Measurements from ENCODE around the gene NOTCH3.

The NOTCH3 gene

GRCh38 chr19:15236886-15237285, 36.1 kb upstream of the NOTCH3 start:
- DNase-seq (ENCODE audit: low read depth in 4 of 4, low spot score in 1 of 4), result no peak

GRCh38 chr19:15235781-15236180, 35.0 kb upstream of the NOTCH3 start:
- DNase-seq (ENCODE audit: low read depth in 4 of 4, low spot score in 1 of 4), result no peak

- no peak for DNase-seq (ENCODE audit: low read depth in 4 of 4, low spot score in 1 of 4)
These were observed 33.8 kb upstream of the NOTCH3 start for GRCh38 chr19:15234431-15235130.

GRCh38 chr19:15231271-15231670, 30.5 kb upstream of the NOTCH3 start:
- no peak for DNase-seq (ENCODE audit: low read depth in 4 of 4, low spot score in 1 of 4)

GRCh38 chr19:15227261-15227660, 26.5 kb upstream of the NOTCH3 start:
- no peak for DNase-seq (ENCODE audit: low read depth in 4 of 4, low spot score in 1 of 4)

GRCh38 chr19:15225760-15226159, 25.0 kb upstream of the NOTCH3 start:
- no peak for DNase-seq (ENCODE audit: low read depth in 4 of 4, low spot score in 1 of 4)

GRCh38 chr19:15223649-15224361, 23.0 kb upstream of the NOTCH3 start:
- no peak for DNase-seq (ENCODE audit: low read depth in 4 of 4, low spot score in 1 of 4)

GRCh38 chr19:15222738-15223648, 22.2 kb upstream of the NOTCH3 start:
- peak; percentile 30 to 76 (median 50) for DNase-seq (ENCODE audit: low read depth in 4 of 4, low spot score in 1 of 4)

DNA sequence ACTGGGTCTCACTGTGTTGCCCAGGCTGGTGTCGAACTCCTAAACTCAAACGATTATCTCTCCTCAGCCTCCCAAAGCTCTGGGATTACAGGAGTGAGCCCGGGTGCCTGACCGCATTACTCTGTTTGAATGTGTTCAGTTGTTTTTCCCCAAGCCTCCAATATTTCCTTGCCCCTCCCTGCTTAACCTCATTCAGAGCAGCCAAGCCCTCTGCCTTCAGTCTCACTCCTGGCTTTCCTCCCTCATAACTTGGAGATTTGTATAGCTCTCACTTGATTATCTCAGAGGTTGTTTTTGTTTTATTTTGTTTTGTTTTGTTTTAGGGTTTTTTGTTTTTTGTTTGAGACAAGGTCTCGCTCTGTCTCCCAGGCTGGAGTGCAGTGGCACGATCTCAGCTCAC, 20.0 kb upstream of the NOTCH3 start:
- no peak for DNase-seq (ENCODE audit: low read depth in 4 of 4, low spot score in 1 of 4)

DNA sequence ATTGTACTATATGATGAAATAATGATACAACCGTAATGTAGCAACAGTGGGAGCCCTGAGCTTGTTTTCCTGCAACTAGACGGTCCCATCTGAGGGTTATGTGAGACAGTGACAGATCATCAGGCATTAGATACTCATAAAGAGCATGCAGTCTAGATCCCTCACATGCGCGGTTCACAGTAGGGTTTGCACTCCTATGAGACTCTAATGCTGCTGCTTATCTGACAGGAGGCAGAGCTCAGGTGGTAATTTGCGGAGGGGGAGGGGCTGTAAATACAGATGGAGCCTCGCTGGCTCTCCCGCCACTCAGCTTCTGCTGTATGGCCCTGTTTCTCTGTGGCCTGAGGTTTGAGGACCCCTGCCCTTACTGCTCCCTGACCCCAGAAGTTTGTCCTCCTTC, 17.7 kb upstream of the NOTCH3 start:
- DNase-seq (ENCODE audit: low read depth in 4 of 4, low spot score in 1 of 4), result no peak

DNA sequence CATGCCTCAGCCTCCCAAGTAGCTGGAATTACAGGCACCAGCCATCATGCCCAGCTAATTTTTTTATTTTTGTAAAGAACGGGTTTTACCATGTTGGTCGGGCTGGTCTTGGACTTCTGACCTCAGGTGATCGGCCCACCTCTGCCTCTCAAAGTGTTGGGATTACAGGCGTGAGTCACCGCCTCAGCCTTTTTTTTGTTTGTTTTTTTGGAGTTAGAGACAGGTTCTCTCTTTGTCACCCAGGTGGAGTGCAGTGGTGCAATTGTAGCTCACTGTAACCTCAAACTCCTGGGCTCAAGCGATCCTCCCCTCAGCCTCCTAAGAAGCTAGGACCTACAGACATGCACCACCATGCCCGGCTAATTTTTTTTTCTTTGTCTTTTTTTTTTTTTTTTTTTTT, 15.6 kb upstream of the NOTCH3 start:
- DNase-seq (ENCODE audit: low read depth in 4 of 4, low spot score in 1 of 4), result no peak

DNA sequence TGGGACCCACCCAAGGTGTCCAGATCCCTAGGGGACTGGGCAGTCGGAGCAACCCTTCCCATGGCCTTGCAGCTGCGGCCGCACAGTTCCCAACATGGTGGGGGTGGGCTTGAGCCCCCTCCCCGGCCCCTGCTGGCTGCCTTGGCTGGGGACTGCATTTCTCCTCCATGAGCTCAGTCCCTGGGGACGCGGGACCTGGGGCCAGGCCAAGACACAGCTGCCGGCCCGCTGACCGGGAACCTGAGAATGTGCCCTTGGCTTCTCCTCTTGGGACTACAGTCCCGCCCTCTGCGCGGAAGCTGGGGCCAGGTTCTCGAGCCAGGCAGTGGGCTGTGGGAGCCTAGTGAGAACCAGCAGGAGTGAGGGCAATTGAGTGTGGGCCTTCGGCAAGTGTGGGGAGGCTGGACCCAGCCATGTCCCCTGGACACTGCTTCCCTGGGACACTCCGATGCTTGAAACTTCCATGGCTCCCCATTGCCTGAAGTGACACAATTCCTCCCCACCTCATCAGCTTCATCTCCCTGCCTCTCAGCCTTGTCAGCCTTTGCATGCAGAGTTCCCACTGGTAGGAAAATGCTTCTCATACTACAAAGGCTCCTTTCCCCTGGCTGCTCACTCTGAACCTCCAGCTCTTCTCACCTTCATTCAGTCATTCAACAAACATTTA, 13.1 kb upstream of the NOTCH3 start:
- DNase-seq (ENCODE audit: low read depth in 4 of 4, low spot score in 1 of 4), result no peak

GRCh38 chr19:15212711-15213110, 11.9 kb upstream of the NOTCH3 start:
- DNase-seq (ENCODE audit: low read depth in 4 of 4, low spot score in 1 of 4), result no peak

- no peak for DNase-seq (ENCODE audit: low read depth in 4 of 4, low spot score in 1 of 4)
These were observed 9.6 kb upstream of the NOTCH3 start for GRCh38 chr19:15210323-15210781.

DNA sequence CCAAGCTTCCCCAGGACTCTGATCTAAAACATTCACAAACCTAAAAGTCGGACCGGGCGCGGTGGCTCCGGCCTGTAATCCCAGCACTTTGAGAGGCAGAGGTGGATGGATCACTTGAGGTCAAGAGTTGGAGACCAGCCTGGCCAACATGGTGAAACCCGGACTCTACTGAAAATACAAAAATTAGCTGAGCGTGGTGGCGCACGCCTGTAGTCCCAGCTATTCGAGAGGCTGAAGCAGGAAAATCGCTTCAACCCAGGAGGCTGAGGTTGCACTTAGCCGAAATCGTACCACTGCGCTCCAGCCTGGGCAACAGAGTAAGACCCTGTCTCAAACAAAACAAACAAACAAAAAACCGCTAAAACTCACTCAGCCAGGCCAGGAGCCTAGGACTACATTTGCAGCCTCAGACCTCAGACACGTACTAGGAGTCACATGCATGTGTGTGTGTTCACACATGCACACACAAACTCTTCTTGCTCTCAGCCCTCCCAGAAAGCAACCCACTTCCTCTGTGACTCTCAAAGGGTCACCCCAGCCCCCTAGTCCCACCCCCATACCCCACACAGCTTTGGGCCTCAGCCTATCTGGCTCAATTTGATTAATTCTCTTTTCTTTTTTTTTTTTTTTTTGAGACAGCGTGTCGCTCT, 704 bp upstream of the NOTCH3 start:
- no peak for DNase-seq (ENCODE audit: low read depth in 4 of 4, low spot score in 1 of 4)

- DNase-seq (ENCODE audit: low read depth in 4 of 4, low spot score in 1 of 4), result no peak
These were observed 888 bp downstream of the NOTCH3 start for GRCh38 chr19:15199661-15200552.

- no peak for DNase-seq (ENCODE audit: low read depth in 4 of 4, low spot score in 1 of 4)
These were observed 1.7 kb downstream of the NOTCH3 start for GRCh38 chr19:15198951-15199660.

DNA sequence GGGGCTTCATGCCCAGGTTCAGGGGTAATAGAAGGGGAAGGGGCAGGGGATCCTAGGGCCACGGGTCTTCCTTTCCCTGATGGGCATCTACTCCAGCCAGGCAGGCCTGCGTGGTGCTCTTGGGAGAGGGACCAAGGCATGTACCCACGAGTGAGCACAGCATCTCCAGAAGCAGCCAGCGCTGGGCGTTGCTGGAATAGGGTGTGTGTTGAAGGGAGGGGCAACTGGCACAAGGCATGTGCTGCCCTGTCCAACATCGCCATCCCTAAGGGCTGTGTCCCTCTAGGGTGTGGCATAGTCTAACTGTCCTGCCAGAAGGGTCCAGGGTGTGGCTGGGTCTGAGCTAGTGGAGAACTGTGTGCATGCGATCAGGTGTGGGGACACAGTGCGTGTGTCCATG, 2.9 kb downstream of the NOTCH3 start:
- DNase-seq (ENCODE audit: low read depth in 4 of 4, low spot score in 1 of 4), result no peak

Measured in stimulated activated CD4-positive, alpha-beta T cell treated with anti-CD3 and anti-CD28 coated beads, Interleukin-1b, Interleukin-23, amount 100 ng/mL, for 24 hours (primary cell).